ENCODE data around the gene EEF1AKMT1.

GRCh38 chr13:20701461-20701860, 72.3 kb downstream of the EEF1AKMT1 start:
- TF ChIP-seq CTCF (IDR thresholded peaks at IDR 0.05 in 2 of 3, conservative IDR thresholded peaks at IDR 0.05 in 1 of 3; ENCODE audit: borderline replicate concordance in 1 of 3, insufficient read depth in 1 of 3, low read depth in 2 of 3, low read length in 2 of 3) (no peak), POLR2A (IDR thresholded peaks at IDR 0.05; ENCODE audit: borderline replicate concordance, extremely low read depth, insufficient read depth, insufficient read length) (no peak)
